Activated T-cell treated with anti-CD3 and anti-CD28 coated beads, Interleukin-2, amount 50 U/mL, for 4 hours (primary cell): ENCODE measurements around the gene SLCO6A1. TPM values are rescaled to one million over a fixed set of nuclear protein-coding genes. Genes with fewer than 3 reads are reported as not detected.

Source experiments
- ATAC-seq, 2 donors: fragments of 200-7000 bp; cut with Tn5 transposase; one replicate each; pipeline ENCODE4 v1.10.0; 2021
- DNase-seq: peaks from one replicate; pipeline ENCODE4 v3.0.0-alpha.2; 2020
- H3K27me3 Mint-ChIP-seq: one replicate; pipeline ENCODE4 v1.8.0; 2021; ENCODE audit warnings: low read depth, mixed read lengths
- H3K36me3 Mint-ChIP-seq: one replicate; pipeline ENCODE4 v1.8.0; 2022; ENCODE audit warnings: mixed read lengths; ENCODE audit not compliant: insufficient read depth
- H3K4me1 Mint-ChIP-seq: one replicate; pipeline ENCODE4 v1.8.0; 2021; ENCODE audit warnings: low read depth, mixed read lengths
- H3K4me3 Mint-ChIP-seq: one replicate; pipeline ENCODE4 v1.8.0; 2021; ENCODE audit warnings: mild to moderate bottlenecking, moderate library complexity, mixed read lengths
- H3K9me3 Mint-ChIP-seq: one replicate; pipeline ENCODE4 v1.8.0; 2021; ENCODE audit warnings: mixed read lengths
- total RNA-seq, 3 donors: library from RNA; stranded (reverse); gene quantifications; one replicate each; pipeline ENCODE4 v1.2.1, GENCODE V29; 2021

The SLCO6A1 gene
- not detected for total RNA-seq

- no peaks in the 10 kb centered on the region for H3K4me1 Mint-ChIP-seq
- DNase-seq (no peak), ATAC-seq (no peak)
- H3K36me3 Mint-ChIP-seq = no peaks in the 10 kb centered on the region
- peaks cover 3% of the 10 kb centered on the region for H3K27me3 Mint-ChIP-seq
- no peaks in the 10 kb centered on the region for H3K9me3 Mint-ChIP-seq
- no peak within 1 kb of the TSS for H3K4me3 Mint-ChIP-seq
Observed at GRCh38 chr5:102498271-102499034, at the start of gene SLCO6A1. SLCO6A1 (minus strand) TSS chr5:102499001; CDS start chr5:102498844, 157 bp downstream.

- ATAC-seq (no peak), DNase-seq (no peak)
- no peak overlapping the region for H3K4me3 Mint-ChIP-seq
- H3K9me3 Mint-ChIP-seq = peaks cover 6% of the 10 kb centered on the region
- peaks cover 1% of the 10 kb centered on the region for H3K27me3 Mint-ChIP-seq
- H3K4me1 Mint-ChIP-seq = no peaks in the 10 kb centered on the region
- no peaks in the 10 kb centered on the region for H3K36me3 Mint-ChIP-seq
Observed at GRCh38 chr5:102547141-102548035, 48.6 kb upstream of the SLCO6A1 start.

DNA sequence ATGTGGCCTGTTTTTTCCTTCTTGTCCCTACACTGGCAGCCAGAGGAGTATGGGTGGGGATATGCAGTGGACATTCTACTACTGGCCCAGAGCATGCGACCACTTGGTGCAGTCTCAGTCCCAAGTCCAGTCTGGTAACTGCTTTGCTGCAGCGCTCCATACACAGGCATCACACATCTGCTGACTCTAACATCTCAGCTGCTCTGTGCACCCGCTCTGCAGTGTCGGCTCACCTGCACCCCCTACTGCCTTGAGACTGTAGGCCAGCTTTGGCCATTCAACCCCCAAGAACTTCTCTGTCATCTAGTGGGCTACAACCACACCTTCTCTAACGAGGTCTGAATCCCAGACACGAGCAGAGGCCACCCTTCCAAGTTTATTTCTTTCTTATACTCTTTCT lies 46.4 kb upstream of the SLCO6A1 start:
- no peaks in the 10 kb centered on the region for H3K4me1 Mint-ChIP-seq
- DNase-seq = no peak
- ATAC-seq = no peak
- peaks cover 1% of the 10 kb centered on the region for H3K9me3 Mint-ChIP-seq
- no peak overlapping the region for H3K4me3 Mint-ChIP-seq
- peaks cover 3% of the 10 kb centered on the region for H3K27me3 Mint-ChIP-seq
- no peaks in the 10 kb centered on the region for H3K36me3 Mint-ChIP-seq

DNA sequence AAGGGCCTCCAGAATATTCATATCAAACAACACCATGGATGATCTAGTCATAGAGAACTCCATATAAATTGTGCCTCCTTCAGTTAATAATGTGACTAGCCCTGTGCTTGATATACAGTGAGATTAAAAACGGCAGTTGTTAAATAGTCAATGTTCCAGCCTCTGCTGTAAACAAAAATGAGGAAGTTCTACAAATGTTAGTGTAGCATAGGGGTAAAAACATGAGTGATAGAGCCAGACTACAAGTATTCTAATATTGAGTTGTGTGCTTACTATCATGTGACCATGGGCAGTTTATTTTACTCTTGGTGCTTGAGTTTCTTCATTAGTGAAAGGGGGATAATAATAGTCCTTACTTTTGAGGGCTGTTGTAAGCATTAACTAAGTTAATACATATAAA lies 43.3 kb upstream of the SLCO6A1 start:
- peaks cover 3% of the 10 kb centered on the region for H3K27me3 Mint-ChIP-seq
- H3K4me1 Mint-ChIP-seq = no peaks in the 10 kb centered on the region
- ATAC-seq (no peak), DNase-seq (no peak)
- no peaks in the 10 kb centered on the region for H3K36me3 Mint-ChIP-seq
- no peaks in the 10 kb centered on the region for H3K9me3 Mint-ChIP-seq
- no peak overlapping the region for H3K4me3 Mint-ChIP-seq

DNA sequence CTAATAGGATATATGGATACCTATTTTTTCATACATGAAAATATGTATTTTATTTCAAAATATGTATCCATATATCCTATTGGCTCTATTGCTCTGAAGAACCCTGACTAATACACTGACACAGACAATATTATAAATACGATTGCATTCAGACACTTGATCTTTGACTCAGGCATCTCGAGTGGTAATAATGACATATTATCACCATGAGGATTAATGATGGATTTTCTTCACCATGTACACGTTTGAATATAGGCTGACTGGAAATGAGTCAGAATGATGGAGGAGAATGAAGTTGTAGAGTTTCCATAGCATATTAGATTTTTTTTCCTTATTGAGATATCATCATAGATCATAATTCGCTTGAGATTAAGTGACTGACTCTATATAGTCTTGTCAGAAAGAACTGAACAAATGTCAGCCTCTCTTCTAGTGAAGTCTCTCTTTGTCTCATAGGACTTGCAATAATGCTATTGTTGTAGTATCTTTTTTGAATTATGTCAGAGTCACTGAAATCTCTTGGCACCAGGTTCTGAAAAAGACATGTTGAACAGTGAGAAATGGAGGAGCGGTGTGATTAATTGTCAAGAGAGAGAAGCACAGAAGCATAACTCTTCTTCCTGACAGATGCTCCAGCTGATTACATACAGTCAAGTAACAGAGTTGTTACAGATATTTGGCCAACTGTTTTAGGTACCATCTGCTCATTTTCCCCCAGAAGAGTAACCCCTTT lies 41.4 kb upstream of the SLCO6A1 start:
- H3K9me3 Mint-ChIP-seq = no peaks in the 10 kb centered on the region
- DNase-seq (no peak), ATAC-seq (no peak)
- no peaks in the 10 kb centered on the region for H3K36me3 Mint-ChIP-seq
- H3K27me3 Mint-ChIP-seq = peaks cover 2% of the 10 kb centered on the region
- H3K4me1 Mint-ChIP-seq = no peaks in the 10 kb centered on the region
- H3K4me3 Mint-ChIP-seq = no peak overlapping the region

DNA sequence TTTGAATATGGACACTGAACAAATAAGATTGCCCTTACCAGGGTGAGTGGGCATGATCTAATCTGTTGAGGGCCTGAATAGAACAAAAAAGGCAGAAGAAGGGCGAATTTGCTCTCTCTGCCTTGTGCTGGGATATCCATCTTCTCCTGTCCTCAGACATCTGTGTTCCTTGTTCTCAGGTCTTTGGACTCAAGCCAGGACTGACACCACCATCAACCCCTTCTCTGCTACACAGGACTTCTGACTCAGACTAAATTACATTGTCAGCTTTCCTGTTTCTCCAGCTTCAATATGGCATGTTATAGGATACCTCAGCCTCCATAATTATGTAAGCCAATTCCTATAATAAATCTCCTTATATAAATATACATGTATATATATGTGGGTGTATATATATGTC lies 40.8 kb upstream of the SLCO6A1 start:
- ATAC-seq (no peak), DNase-seq (no peak)
- no peaks in the 10 kb centered on the region for H3K9me3 Mint-ChIP-seq
- H3K36me3 Mint-ChIP-seq = no peaks in the 10 kb centered on the region
- no peaks in the 10 kb centered on the region for H3K4me1 Mint-ChIP-seq
- peaks cover 2% of the 10 kb centered on the region for H3K27me3 Mint-ChIP-seq
- no peak overlapping the region for H3K4me3 Mint-ChIP-seq

GRCh38 chr5:102537011-102537410 lies 38.2 kb upstream of the SLCO6A1 start:
- H3K27me3 Mint-ChIP-seq = peaks cover under 1% of the 10 kb centered on the region
- no peak overlapping the region for H3K4me3 Mint-ChIP-seq
- H3K9me3 Mint-ChIP-seq = no peaks in the 10 kb centered on the region
- no peaks in the 10 kb centered on the region for H3K4me1 Mint-ChIP-seq
- ATAC-seq (no peak), DNase-seq (no peak)
- H3K36me3 Mint-ChIP-seq = no peaks in the 10 kb centered on the region

DNA sequence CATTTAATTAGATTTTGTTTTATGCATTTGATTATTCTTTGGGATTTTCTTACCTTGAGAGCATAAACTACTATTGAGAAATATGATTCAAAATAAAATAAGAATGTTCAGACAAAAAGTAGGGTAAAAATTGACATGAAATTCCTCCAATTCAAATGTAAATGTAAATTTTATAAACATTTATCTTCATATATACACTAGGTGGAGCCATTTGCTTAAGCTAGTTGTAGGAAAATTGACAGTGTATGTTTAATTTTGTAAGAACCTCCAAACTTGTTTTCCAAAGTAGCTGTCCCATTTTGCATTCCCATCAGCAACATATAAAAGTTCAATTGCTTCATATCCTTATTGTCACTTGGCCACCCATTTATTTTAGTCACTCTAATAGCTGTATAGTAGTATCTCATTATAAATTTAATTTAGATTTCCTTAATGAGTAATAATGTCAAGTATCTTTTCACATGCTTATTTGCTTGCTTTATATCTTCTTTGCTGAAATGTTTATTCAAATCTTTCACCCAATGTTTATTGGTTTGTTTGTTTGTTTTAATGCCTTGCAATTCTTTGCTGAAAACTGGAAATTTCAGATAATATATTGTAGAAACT lies 37.6 kb upstream of the SLCO6A1 start:
- Mint-ChIP-seq H3K4me1 (no peaks in the 10 kb centered on the region), H3K27me3 (no peaks in the 10 kb centered on the region), H3K36me3 (no peaks in the 10 kb centered on the region), H3K4me3 (no peak overlapping the region), H3K9me3 (no peaks in the 10 kb centered on the region)
- DNase-seq = no peak
- no peak for ATAC-seq

DNA sequence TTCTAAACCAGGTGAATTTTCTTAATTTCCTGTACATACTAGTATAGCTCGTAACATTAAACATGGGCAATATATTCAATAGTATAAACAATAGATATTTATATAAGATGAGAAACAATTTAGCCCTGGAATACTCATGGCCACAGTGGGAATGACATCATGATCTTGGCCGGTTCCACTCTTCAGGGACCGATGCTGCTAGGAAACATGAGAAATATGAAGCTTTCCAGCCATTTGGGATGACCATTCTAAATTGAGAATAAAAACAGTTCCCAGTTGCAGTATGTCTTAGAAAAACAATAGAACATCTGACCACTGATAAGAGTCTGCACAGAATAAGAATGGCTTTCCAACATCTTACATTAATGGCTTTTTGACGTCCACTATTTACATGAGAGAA lies 33.3 kb upstream of the SLCO6A1 start:
- H3K9me3 Mint-ChIP-seq = no peaks in the 10 kb centered on the region
- H3K27me3 Mint-ChIP-seq = no peaks in the 10 kb centered on the region
- H3K36me3 Mint-ChIP-seq = no peaks in the 10 kb centered on the region
- DNase-seq (no peak), ATAC-seq (no peak)
- H3K4me1 Mint-ChIP-seq = no peaks in the 10 kb centered on the region
- H3K4me3 Mint-ChIP-seq = no peak overlapping the region

GRCh38 chr5:102531506-102531905 lies 32.7 kb upstream of the SLCO6A1 start:
- ATAC-seq = no peak
- no peaks in the 10 kb centered on the region for H3K27me3 Mint-ChIP-seq
- no peaks in the 10 kb centered on the region for H3K9me3 Mint-ChIP-seq
- no peaks in the 10 kb centered on the region for H3K36me3 Mint-ChIP-seq
- no peaks in the 10 kb centered on the region for H3K4me1 Mint-ChIP-seq
- no peak for DNase-seq
- H3K4me3 Mint-ChIP-seq = no peak overlapping the region

GRCh38 chr5:102529447-102529846 lies 30.6 kb upstream of the SLCO6A1 start:
- no peak for DNase-seq
- no peak for ATAC-seq
- Mint-ChIP-seq H3K4me3 (no peak overlapping the region), H3K27me3 (no peaks in the 10 kb centered on the region), H3K9me3 (peaks cover 7% of the 10 kb centered on the region), H3K4me1 (no peaks in the 10 kb centered on the region), H3K36me3 (no peaks in the 10 kb centered on the region)

GRCh38 chr5:102529031-102529430 lies 30.2 kb upstream of the SLCO6A1 start:
- no peak for DNase-seq
- Mint-ChIP-seq H3K4me3 (no peak overlapping the region), H3K9me3 (peaks cover 11% of the 10 kb centered on the region), H3K36me3 (no peaks in the 10 kb centered on the region), H3K4me1 (no peaks in the 10 kb centered on the region), H3K27me3 (no peaks in the 10 kb centered on the region)
- ATAC-seq = no peak

GRCh38 chr5:102528600-102528999 lies 29.8 kb upstream of the SLCO6A1 start:
- Mint-ChIP-seq H3K9me3 (peaks cover 12% of the 10 kb centered on the region), H3K4me1 (no peaks in the 10 kb centered on the region), H3K4me3 (no peak overlapping the region), H3K27me3 (no peaks in the 10 kb centered on the region), H3K36me3 (no peaks in the 10 kb centered on the region)
- ATAC-seq (no peak), DNase-seq (no peak)

DNA sequence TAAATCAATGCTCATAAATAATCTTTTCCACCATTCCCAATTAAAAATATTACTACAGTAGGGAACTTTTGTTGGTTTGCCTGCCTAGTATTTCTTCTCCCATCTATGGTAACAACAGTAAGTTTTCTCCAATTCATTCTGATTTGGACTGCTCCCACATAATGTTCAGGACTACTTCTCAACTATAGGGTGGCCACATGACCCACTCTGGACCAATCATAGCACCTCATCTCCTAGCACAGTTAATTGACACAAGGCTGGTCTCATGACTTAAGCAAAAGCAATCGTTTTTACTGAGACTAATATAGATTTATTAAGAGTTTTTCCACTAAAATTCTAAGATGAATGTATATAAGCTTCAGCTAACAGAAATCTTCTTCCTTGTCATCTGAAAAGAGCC lies 28.7 kb upstream of the SLCO6A1 start:
- H3K27me3 Mint-ChIP-seq = no peaks in the 10 kb centered on the region
- peaks cover 12% of the 10 kb centered on the region for H3K9me3 Mint-ChIP-seq
- DNase-seq (no peak), ATAC-seq (no peak)
- H3K36me3 Mint-ChIP-seq = no peaks in the 10 kb centered on the region
- H3K4me3 Mint-ChIP-seq = no peak overlapping the region
- H3K4me1 Mint-ChIP-seq = no peaks in the 10 kb centered on the region
